ENCODE results near the gene DENND1A.

The DENND1A gene

GRCh38 chr9:123812984-123813383 is 116.9 kb downstream of the DENND1A start:
- DNase-seq: no peak

DNA sequence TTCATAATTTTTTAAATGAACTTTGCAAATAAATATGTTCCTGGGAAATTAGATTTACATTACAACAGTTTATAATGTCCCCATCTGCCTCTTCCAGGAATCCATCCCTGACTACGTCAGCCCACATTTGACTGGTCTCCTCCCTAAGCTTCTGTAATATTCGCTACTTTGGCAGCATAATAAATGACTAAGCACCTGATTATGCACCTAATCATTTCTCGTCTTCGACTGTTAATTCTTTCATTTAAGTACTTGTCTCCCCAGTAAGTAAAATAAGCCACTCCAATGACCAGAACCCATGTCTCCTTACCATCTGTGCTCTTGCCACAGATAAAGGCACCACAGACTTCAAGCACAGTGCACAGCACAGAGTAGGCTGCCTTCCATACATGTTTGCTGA is 122.7 kb downstream of the DENND1A start:
- no peak for DNase-seq

DNA sequence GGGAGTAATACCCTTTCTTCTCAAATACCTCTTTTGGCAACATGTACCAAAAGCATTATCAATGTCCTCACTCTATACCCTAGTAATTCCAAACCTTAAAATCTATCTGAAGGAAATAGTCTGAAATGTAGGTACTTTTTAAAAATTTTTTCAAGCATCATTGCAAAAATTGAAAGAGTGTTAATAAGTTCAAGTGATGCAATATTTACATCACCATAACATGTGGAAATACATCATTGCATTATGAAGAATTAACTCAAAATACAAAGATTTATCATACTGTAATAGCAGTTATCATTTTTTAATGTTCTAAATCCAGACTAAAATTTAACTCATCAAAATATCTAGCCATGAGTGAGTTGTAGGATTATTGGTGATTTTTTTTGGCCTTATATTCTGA is 123.1 kb downstream of the DENND1A start:
- no peak for DNase-seq

DNA sequence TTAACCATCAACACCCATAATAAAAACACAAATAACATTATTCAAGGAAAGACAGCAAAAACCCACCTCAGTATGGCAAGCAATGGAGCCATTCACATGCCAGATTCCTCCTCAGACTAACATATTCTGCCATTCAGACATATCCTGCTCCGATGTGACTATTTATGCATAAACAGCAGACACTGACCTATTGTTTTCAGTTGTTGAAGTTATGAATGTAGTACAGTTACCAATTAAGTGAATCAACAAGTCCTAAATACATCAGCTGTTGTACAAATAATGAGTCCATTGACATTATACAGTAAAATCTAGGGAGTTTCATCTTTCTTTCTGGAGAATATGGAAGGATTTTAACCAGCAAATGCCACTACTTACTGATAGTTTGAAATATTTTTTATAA is 131.7 kb downstream of the DENND1A start:
- DNase-seq: no peak

- peak; percentile 29 for DNase-seq
Observed at GRCh38 chr9:123796618-123797484, 133.1 kb downstream of the DENND1A start.

DNA sequence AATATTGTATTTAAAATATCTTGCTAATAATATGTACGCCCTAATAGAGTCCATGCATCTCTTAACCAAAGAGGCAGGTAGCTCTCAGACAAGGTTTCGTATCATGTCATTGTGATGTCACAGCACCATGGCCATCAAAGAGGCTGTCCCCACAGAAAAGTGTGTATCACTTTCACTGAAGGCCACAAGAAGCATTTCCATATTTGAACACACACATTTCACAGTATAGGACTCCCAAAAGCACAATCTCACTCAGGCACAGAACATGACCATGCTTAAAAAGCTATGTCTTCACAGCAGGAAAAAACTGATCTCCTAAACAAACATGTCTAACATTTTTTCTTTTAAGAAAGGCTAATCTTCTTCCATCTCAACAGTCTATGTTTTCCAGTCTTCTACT is 133.8 kb downstream of the DENND1A start:
- no peak for DNase-seq

DNA sequence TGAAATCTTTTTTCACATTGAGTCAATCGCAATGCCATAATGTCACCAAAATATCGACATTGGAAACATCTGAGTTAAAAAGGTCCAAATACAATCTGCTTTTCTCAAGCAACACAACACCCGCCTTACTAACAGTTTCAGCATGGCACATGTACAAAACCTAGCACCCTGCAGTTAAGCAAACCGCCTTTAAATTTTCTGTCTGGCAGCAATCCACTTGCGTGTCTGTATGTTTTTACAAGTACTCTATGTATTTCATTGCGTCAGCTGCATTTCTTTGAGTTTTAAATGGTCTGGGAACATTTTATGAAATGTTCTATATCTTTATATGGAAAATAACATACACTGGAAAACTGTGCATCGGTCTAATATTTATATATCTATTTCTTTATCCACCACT is 134.6 kb downstream of the DENND1A start:
- DNase-seq: peak; percentile 89

GRCh38 chr9:123792501-123792900 is 137.4 kb downstream of the DENND1A start:
- no peak for DNase-seq

DNA sequence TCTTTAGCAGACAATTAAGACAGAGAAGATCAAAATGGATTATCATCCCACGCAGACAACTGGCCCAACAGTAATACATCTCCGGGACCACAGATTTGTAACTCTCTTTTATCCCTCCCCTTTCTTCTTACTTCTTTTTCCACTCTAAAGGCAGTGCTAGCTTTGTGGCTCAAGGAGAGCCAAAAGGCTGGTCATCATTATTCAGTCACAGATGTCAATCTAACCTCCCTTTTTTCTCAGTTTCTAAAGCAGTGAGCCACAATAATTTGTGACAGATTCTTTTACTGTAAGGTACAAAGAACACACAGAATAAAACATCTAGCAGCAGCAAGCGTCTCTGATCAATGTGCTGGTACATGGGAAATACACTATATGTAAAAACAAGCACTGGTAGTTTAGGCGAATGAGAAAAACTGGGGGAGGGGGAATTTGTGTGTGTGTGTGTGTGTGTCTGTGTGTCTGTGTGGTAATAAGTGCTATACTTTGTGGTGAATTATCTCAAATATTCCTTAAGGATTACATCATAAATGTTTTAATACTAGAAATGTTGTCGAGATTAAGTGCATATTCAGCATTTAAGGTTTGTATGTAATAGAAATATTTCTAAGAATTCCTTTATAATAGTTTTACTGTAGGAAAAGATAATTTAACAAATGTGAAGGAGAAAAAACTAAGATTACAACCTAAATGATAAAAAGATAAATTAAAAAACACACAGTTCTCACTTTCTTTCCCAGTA is 140.2 kb downstream of the DENND1A start:
- DNase-seq: no peak

DNA sequence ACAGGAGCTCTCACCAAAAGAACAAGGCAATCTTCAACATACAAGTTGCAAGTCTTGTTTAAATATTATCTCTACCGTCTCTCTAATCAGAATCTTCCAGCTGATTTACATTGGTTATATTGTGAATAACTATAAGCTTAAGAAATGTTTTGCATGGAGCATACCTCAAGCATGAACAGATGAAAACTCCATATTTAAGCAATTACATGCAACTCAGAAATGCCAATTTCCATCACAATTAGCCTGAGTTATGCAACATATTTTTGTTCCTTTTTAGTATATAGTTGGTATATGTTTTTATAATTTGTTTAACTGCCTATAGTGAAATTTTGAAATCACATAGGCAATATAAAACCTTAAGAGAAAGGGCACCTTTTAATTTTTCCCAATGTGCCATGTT is 142.5 kb downstream of the DENND1A start:
- DNase-seq: peak; percentile 35

DNA sequence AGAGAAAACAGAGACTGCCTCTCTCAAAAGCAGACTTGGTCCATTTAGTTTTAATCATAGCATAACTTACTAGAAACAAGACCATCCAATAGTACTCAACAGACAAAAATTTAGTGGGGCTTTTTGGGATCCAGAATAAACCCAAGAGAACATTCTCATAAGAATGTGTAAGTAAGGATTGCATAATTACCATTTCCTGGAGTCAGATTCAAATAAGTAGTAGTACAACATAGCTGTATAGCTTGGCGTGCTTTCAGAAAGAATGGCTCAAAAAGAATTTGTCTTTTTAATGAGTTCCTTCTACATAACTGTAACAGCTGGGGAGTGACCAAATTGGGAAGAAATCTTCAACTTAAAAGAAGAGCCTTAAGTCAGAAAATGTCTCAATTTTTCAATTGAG is 145.4 kb downstream of the DENND1A start:
- DNase-seq: peak; percentile 94

GRCh38 chr9:123778232-123778902 is 151.6 kb downstream of the DENND1A start:
- no peak for DNase-seq

GRCh38 chr9:123776708-123777537 is 153.0 kb downstream of the DENND1A start:
- no peak for DNase-seq

GRCh38 chr9:123775289-123776284 is 154.3 kb downstream of the DENND1A start:
- no peak for DNase-seq

DNA sequence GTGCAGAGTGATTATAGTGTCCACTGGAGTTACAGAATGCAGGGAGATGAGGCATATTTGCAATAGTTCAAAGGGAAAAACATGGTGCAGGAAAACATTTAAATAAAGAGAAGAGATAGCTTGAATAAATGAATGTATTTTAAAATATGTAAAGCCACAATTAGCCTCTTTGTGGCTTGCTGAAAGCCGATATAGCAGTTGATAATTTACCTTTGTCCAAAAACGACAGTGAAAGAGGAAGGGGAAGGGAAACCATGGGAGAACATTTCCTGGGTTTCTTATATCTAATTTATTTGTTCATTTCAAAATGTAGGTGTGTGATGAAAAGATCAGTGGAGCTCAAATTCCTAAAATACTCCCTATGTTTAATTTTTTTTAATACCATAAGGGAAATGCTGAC is 156.1 kb downstream of the DENND1A start:
- DNase-seq: no peak

DNA sequence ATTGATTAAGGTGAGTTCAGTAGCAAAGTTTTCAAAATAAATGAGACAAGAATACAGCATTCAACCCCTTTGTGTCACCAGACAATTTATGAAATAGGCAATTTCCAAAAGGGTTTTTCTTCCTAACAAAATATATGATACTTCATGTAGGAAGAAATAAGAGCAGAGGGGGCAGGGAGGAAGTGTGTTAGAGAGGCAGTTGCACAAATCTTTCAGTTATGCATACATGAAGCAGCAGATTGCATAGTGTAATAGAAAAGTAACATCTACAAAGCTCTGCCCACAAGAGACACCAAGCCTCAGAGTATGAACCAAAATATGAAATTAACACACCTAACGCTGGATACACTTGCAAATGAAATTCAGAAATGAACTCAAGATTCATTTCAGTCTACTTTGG is 157.0 kb downstream of the DENND1A start:
- DNase-seq: no peak

GRCh38 chr9:123772374-123772773 is 157.6 kb downstream of the DENND1A start:
- DNase-seq: no peak

DNA sequence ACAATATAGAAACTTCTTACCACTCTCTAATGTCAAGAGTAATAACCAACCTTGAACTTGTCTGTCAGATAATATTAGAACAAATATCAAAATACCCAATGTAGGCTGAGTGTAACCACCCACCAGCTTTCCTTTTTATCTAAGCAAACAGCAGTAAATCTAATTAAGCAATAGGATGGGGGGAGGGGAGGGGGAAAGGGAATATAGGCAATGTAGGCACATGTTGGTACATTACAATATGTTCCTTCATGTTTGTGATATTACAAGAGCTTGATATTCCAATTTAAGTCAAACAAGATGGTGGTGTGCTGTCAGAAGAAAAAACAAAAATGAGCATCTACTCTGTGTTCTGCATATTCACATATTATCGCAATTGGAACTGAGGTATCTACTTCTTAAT is 158.2 kb downstream of the DENND1A start:
- DNase-seq: no peak

DNA sequence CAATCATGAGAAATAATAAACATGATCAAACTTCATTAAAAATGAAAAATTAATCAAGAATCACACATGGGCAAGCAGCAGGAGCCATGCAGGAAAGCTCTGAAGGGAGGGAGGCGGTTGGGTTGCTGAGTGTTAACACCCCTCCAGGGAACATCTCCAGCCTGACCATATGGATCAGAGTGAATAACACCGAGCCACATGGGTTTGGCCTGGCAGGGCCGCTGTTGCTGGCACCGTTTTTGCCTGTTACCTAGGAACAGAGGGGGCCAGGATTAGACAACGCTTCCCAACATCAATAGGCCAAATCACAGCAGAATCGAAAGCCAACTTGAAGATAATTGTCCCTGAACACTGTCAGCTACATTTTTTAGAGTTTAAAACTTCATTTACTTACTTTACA is 160.2 kb downstream of the DENND1A start:
- DNase-seq: no peak

DNA sequence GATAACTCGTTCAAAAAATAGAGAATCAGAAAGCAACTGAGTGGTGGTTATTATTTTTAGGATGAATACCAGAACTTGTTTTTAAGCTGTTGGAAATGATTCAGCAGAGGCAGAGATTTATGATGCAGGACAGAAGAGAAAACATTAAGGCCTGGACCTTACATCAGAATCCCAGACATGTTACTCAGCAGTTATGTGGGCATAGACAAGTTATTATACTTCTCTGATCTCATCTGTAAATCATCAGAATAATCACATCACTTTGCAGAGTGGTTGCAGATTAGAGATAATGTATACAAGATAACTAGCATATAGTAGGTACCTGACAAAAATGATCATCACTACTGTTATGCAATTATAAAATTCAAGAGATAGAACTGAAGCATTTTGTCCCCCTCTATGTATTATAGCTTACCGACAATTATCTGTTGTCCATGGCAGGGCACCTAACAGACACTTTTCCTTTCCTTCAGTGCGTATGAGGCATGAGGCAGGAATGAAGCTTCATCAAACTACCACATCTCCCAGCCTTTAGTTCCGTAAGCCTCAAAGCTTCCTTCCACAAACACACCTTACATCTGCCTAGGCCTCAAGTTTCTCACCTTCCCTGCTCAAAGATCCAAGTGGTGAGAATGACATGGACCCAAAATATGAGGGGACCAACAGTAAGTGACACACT is 165.9 kb downstream of the DENND1A start:
- DNase-seq: peak; percentile 91
